ENCODE measurements around the gene AKAP5.

GRCh38 chr14:64504897-64505794 is 39.8 kb downstream of the AKAP5 start:
- no peak for TF ChIP-seq CTCF (conservative IDR thresholded peaks at IDR 0.05 in 1 of 2, IDR thresholded peaks at IDR 0.05 in 1 of 2; ENCODE audit: low read depth in 1 of 2, low read length in 2 of 2)
- no peak for TF ChIP-seq EZH2 (IDR thresholded peaks at IDR 0.05; ENCODE audit: low read length, missing control alignments)

All from fibroblast of lung (primary cell).